ENCODE data around the gene PIK3C2B. TPM values are rescaled to one million over a fixed set of nuclear protein-coding genes. Genes with fewer than 3 reads are reported as not detected.
A peak's percentile ranks its signal among the peaks of the same experiment; 100 is the strongest.

Gene PIK3C2B
- total RNA-seq, 1 donor from 2014 or later = 31.0 TPM

- no peak for DNase-seq
Measured at GRCh38 chr1:204479387-204480136, 15.0 kb downstream of the PIK3C2B start.

DNA sequence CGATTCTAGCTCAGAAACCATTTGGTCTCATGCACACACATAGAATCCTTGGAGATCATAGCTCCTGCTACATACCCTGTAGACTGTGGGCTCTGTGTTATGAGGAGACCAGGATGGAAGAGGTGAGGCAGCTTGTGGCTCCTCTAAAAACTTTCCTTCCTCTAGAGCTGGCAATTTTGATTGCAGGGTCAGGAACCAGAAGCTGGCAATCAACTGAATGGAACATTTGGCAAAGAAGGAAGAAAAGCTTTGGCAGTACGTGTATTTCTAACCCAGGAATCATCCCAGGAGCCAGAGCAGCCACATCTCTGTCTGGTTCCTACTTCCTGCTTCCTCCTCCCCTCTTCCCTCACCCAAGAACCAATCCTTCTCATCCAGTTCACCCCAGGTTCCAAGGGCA, 15.7 kb downstream of the PIK3C2B start:
- no peak for DNase-seq

DNA sequence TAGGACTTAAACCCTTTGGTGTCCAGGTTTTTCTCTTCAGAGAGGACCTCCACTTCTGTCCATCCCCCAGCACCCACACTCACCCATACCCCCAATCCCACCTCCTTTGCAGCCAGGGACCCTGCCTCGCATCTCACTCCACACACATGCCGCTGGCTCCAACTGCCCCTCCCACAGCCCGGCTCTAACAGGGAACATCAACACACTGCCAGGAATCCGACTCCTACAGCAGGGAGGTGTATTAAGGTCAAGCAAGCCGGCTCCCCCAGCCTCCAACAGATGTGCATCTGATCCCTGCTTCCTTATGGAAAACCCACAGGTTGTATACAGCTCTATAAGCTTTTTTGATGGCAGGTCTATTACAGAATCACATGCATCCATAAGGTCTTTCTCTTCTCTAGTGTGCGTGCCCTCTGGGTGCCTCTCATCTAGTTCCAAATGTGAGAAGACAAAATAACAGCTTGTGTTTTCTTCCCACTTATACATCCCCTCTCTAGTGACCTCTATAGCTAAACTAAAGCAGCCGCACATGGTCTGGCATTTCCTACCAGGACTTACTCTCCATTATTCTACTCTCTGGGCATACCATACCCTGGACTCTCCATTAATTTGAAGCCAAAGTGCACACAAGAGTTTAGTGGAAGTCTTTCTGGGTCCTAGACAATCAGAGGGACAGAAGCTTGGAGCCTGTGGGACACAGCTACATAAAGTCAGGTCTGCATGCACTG, 16.3 kb downstream of the PIK3C2B start:
- DNase-seq = no peak

GRCh38 chr1:204477036-204477740, 17.4 kb downstream of the PIK3C2B start:
- peak; percentile 71 for DNase-seq

GRCh38 chr1:204476563-204476962, 18.0 kb downstream of the PIK3C2B start:
- DNase-seq = no peak

DNA sequence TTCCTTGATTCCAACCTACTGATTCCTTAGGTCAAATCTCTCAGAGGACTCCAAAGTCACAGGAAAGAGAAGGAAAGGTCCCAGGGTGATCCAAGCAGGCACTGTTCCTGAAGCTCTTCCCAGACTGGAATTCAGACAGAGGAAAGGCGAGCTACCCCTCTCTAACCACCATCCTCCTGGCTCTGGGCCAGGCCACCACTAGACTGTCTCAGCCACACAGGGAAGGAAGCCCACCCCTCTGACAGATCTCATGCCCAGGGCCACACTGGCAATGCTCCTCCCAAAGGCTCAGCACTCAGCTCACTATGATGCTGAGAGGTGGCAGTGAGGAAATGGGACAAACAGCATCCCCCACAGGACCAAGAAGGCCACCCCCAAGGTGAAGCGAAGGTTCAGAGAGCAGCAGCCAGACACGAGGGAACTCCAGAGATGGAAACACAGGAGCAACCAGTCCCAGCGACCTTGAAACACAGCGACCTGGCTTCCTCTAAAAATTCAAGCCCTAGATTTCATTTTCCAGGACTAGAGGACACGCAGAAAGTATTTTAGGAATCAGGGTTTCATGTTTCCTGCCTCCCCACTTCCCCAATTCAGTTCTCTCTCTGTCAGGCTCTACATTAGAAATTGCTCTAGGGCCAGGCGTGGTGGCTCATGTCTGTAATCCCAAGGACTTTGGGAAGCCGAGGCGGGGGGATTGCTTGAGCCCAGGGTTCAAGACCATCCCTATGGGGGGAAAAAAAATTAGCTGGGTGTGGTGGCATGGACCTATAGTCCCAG, 18.8 kb downstream of the PIK3C2B start:
- DNase-seq = no peak

DNA sequence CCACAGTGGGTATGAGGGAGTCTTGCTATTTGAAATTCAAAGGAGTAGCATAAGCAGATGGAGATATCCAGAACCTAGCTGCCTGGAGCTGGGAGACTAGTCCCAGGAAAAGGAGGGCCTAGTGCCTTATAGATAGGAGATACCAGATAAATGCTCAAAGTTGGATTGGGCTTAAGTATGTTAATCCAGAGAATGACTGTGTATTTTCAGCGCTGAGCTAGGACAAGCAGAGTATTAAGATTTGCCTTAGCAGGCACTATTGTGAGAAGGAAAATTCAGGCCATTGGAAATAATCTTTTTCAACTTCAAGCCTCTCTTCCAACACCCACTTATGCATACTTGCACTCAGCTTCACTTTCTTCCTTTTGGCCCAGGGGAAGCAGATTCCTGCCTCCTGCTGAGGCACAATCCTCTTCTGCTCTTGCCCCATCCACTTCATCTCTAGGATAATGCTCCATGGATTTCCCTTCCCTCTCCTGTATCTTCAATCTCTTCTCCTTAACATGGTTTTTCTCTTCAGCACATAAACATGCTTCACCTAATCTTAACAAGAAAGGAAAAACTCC, 21.1 kb downstream of the PIK3C2B start:
- DNase-seq = no peak

DNA sequence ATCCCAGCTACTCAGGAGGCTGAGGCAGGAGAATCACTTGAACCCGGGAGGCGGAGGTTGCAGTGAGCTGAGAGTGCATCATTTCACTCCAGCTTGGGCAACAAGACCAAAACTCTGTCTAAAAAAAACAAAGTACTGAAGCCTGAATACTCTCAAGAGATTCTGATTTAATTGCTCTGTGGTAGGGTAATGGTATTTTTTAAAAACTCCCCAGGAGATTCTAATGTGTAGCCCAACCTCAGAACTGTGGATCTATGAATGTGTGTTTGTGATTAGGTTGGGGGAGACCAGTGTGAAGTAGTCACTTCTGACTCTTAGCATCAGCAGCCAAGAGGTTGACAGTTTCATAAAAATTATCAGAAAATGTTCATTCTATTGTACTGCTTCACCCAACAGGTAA, 21.9 kb downstream of the PIK3C2B start:
- DNase-seq = no peak

- DNase-seq = no peak
Measured at GRCh38 chr1:204471687-204472086, 22.9 kb downstream of the PIK3C2B start.

DNA sequence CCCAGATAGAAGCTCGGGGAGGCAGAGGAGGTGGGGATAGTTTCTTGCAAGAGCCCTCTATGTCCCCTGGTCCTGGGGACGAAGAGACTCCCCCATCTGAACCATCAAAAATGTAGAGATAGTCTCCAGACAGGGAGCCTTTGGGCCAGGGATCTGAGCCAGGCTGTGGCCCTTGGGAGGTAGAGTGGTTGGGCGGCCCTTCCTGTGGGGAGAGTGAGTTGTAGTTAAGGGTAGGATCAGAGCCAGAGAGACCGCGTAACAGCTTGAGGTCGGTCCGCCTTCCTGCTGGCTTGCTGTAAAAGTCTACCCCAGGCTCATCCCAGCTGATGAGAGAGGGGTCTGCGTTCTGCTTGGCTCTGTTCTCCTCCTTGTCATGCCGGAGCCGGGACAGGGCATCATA, 25.3 kb downstream of the PIK3C2B start:
- DNase-seq = no peak

- no peak for DNase-seq
Measured at GRCh38 chr1:204468766-204469302, 25.8 kb downstream of the PIK3C2B start.

- peak; percentile 50 for DNase-seq
Measured at GRCh38 chr1:204468206-204468605, 26.4 kb downstream of the PIK3C2B start.

GRCh38 chr1:204466416-204467405, 27.9 kb downstream of the PIK3C2B start:
- peak; percentile 89 for DNase-seq

- no peak for DNase-seq
Measured at GRCh38 chr1:204465546-204466415, 28.8 kb downstream of the PIK3C2B start.

GRCh38 chr1:204464701-204465100, 29.9 kb downstream of the PIK3C2B start:
- DNase-seq = no peak

DNA sequence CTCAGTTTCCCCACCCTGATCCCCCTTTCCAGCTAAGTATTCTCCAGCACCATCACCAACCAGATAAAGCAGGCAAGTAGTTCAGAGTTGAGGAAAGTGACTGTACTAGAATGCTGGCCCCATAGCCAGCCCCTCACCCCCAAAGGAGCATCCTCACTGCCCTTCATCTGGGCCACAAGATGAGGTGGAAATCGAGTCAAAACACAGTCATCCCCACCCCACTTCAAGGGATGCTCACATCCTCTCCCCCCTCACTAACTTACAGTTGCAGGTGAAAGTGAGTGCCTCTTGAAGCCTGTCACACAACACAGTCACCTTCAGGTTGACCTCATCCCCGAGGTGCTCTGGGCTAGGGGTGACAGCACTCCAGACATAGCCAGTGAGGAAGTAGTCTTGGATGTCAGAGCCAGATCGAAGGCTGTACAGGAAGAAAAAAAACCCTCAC, 30.4 kb downstream of the PIK3C2B start:
- DNase-seq = no peak

GRCh38 chr1:204463125-204464060, 31.2 kb downstream of the PIK3C2B start:
- no peak for DNase-seq

GRCh38 chr1:204462229-204462561, 32.4 kb downstream of the PIK3C2B start:
- DNase-seq = no peak
